ENCODE data around the gene TRANK1. TPM values are rescaled to one million over a fixed set of nuclear protein-coding genes. Genes with fewer than 3 reads are reported as not detected.

The TRANK1 gene
- total RNA-seq, 1 experiment from 2014 or later = 10.3 TPM

DNA sequence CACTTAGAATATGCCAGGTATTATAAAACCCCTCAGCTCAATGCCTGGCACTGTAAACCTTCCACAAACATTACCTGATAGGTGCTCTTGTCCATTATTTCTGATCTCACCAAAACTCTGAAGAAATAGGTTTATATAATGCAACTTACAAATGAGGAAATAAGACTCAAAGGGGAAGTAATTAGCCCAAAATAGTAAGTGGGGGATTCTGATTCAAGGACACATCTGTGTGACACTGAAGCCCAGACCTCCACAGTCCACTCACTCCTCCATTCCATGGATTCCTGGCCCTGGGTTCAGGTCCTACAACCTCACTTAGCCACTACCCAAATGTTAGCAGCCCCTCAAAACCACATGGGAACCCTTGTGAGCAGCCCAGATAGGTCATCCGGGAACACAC is 49.9 kb downstream of the TRANK1 start:
- H3K27me3 Mint-ChIP-seq (ENCODE audit: unreplicated experiment) = no peaks in the 10 kb centered on the region
- no peaks in the 10 kb centered on the region for H3K36me3 Mint-ChIP-seq (ENCODE audit: insufficient read depth, unreplicated experiment)
- DNase-seq = no peak
- TF ChIP-seq, protein P1, sequence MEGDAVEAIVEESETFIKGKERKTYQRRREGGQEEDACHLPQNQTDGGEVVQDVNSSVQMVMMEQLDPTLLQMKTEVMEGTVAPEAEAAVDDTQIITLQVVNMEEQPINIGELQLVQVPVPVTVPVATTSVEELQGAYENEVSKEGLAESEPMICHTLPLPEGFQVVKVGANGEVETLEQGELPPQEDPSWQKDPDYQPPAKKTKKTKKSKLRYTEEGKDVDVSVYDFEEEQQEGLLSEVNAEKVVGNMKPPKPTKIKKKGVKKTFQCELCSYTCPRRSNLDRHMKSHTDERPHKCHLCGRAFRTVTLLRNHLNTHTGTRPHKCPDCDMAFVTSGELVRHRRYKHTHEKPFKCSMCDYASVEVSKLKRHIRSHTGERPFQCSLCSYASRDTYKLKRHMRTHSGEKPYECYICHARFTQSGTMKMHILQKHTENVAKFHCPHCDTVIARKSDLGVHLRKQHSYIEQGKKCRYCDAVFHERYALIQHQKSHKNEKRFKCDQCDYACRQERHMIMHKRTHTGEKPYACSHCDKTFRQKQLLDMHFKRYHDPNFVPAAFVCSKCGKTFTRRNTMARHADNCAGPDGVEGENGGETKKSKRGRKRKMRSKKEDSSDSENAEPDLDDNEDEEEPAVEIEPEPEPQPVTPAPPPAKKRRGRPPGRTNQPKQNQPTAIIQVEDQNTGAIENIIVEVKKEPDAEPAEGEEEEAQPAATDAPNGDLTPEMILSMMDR (IDR thresholded peaks at IDR 0.05; ENCODE audit: unreplicated experiment) = no peak
- no peak overlapping the region for H3K4me3 Mint-ChIP-seq (ENCODE audit: low read depth, unreplicated experiment)
- CTCF ChIA-PET = no interaction called here
- no TSS peak for BruUV-seq (replicated peaks)
- no peaks in the 10 kb centered on the region for H3K9me3 Mint-ChIP-seq (ENCODE audit: low read depth, unreplicated experiment)
- H3K27ac Mint-ChIP-seq (ENCODE audit: unreplicated experiment) = no peak overlapping the region
- H3K4me1 Mint-ChIP-seq (ENCODE audit: low read depth, unreplicated experiment) = no peaks in the 10 kb centered on the region
- intact Hi-C loops (cut with micrococcal nuclease; ENCODE audit: unreplicated experiment) = no loop called here

DNA sequence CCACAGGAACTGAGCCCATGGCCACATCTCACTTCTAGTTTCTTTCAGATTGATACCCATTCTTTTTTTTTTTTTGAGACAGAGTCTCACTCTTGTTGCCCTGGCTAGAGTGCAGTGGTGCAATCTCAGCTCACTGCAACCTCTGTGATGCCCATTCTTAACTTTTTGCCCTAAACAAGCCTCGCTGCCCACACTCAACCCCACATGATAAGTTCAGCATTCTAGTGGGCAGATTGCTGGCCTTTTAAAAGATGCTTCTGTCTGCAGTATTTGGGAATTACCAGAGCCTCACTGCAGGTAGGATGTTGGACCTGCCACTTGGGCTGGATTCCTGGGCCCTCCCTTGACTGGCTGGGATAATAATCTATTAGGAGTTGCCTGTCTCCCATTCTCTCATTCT is 51.0 kb downstream of the TRANK1 start:
- TF ChIP-seq, protein P1 (IDR thresholded peaks at IDR 0.05; ENCODE audit: unreplicated experiment) = no peak
- no peaks in the 10 kb centered on the region for H3K36me3 Mint-ChIP-seq (ENCODE audit: insufficient read depth, unreplicated experiment)
- BruUV-seq (replicated peaks) = no TSS peak
- intact Hi-C loops (cut with micrococcal nuclease; ENCODE audit: unreplicated experiment) = no loop called here
- CTCF ChIA-PET = no interaction called here
- H3K27ac Mint-ChIP-seq (ENCODE audit: unreplicated experiment) = no peak overlapping the region
- no peaks in the 10 kb centered on the region for H3K4me1 Mint-ChIP-seq (ENCODE audit: low read depth, unreplicated experiment)
- H3K9me3 Mint-ChIP-seq (ENCODE audit: low read depth, unreplicated experiment) = no peaks in the 10 kb centered on the region
- no peaks in the 10 kb centered on the region for H3K27me3 Mint-ChIP-seq (ENCODE audit: unreplicated experiment)
- DNase-seq = no peak
- no peak overlapping the region for H3K4me3 Mint-ChIP-seq (ENCODE audit: low read depth, unreplicated experiment)

DNA sequence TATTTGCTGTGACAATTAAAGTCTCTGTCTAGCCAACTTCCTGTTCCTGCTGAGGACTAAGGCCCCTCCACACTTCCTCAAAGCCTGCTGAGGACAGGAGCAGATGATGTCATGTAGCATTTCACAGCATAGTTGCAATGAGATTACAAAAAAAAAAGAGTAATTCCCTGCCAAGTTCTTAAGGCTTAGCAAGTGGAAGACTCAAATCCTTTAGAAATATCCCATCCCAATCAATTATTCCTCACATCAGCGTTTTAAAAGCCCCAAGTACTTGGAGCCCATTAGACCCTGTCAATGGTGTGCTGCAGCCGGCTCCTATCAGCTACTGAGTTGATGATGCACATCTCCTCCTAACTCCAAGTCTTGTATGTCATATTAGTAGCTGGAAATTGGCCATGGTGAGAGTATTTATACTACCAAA is 51.7 kb downstream of the TRANK1 start:
- DNase-seq = no peak
- Mint-ChIP-seq H3K36me3 (ENCODE audit: insufficient read depth, unreplicated experiment) (no peaks in the 10 kb centered on the region), H3K27me3 (ENCODE audit: unreplicated experiment) (no peaks in the 10 kb centered on the region), H3K27ac (ENCODE audit: unreplicated experiment) (no peak overlapping the region), H3K4me3 (ENCODE audit: low read depth, unreplicated experiment) (no peak overlapping the region), H3K4me1 (ENCODE audit: low read depth, unreplicated experiment) (no peaks in the 10 kb centered on the region), H3K9me3 (ENCODE audit: low read depth, unreplicated experiment) (no peaks in the 10 kb centered on the region)
- no TSS peak for BruUV-seq (replicated peaks)
- intact Hi-C loops (cut with micrococcal nuclease; ENCODE audit: unreplicated experiment) = no loop called here
- CTCF ChIA-PET = no interaction called here
- TF ChIP-seq, protein P1 (IDR thresholded peaks at IDR 0.05; ENCODE audit: unreplicated experiment) = no peak

DNA sequence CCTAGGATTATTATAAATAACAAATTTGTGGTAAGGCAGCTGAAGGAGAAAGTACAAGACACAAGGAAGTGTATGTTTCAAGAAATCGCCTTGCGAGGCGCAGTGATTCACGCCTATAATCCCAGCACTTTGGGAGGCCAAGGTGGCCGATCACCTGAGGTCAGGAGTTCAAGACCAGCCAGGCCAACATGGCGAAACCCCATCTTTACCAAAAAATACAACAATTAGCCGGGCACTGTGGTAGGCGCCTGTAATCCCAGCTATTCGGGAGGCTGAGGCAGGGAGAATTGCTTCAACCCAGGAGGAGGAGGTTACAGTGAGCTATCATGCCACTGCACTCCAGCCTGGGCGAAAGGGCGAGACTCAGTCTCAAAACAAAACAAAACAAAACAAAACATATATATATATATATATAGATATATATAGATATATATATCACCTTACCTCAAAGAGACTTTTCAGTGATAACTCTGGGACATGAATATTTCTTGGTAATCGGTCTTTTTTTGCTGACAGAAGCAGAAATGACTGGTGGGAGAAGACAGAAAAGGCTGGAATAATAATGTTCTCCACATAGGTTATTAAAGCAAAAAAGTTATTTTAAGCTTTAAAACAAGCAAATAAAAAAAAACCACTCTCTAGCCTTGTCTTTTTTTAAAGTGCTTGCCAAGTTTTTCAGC is 52.3 kb downstream of the TRANK1 start:
- no peaks in the 10 kb centered on the region for H3K36me3 Mint-ChIP-seq (ENCODE audit: insufficient read depth, unreplicated experiment)
- intact Hi-C loops (cut with micrococcal nuclease; ENCODE audit: unreplicated experiment) = no loop called here
- H3K27me3 Mint-ChIP-seq (ENCODE audit: unreplicated experiment) = no peaks in the 10 kb centered on the region
- H3K4me1 Mint-ChIP-seq (ENCODE audit: low read depth, unreplicated experiment) = no peaks in the 10 kb centered on the region
- CTCF ChIA-PET = no interaction called here
- no TSS peak for BruUV-seq (replicated peaks)
- DNase-seq = no peak
- H3K4me3 Mint-ChIP-seq (ENCODE audit: low read depth, unreplicated experiment) = no peak overlapping the region
- no peaks in the 10 kb centered on the region for H3K9me3 Mint-ChIP-seq (ENCODE audit: low read depth, unreplicated experiment)
- TF ChIP-seq, protein P1 (IDR thresholded peaks at IDR 0.05; ENCODE audit: unreplicated experiment) = no peak
- H3K27ac Mint-ChIP-seq (ENCODE audit: unreplicated experiment) = no peak overlapping the region
